ENCODE measurements around the gene KCNQ1. TPM values are rescaled to one million over a fixed set of nuclear protein-coding genes. Genes with fewer than 3 reads are reported as not detected.

Gene KCNQ1
- total RNA-seq, 4 donors from 2014 or later = 0.81 to 2.2 (median 1.6) TPM

- WGBS, 2 donors = 91% methylated on average over 12 of the region's 12 CpGs
- TF ChIP-seq POLR2A (IDR thresholded peaks at IDR 0.05) = no peak
- TF ChIP-seq, protein P1, sequence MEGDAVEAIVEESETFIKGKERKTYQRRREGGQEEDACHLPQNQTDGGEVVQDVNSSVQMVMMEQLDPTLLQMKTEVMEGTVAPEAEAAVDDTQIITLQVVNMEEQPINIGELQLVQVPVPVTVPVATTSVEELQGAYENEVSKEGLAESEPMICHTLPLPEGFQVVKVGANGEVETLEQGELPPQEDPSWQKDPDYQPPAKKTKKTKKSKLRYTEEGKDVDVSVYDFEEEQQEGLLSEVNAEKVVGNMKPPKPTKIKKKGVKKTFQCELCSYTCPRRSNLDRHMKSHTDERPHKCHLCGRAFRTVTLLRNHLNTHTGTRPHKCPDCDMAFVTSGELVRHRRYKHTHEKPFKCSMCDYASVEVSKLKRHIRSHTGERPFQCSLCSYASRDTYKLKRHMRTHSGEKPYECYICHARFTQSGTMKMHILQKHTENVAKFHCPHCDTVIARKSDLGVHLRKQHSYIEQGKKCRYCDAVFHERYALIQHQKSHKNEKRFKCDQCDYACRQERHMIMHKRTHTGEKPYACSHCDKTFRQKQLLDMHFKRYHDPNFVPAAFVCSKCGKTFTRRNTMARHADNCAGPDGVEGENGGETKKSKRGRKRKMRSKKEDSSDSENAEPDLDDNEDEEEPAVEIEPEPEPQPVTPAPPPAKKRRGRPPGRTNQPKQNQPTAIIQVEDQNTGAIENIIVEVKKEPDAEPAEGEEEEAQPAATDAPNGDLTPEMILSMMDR (IDR thresholded peaks at IDR 0.05) = no peak
- no peak for DNase-seq (ENCODE audit: low spot score in 2 of 2)
- intact Hi-C loops (cut with DNase I; ENCODE audit: low total_unique reads) = no loop called here
- no peak overlapping the region for H3K4me3 ChIP-seq (ENCODE audit: low read depth, poor library complexity, severe bottlenecking)
These were observed 9.4 kb upstream of the KCNQ1 start for GRCh38 chr11:2435288-2436012.

GRCh38 chr11:2436013-2436520 is 8.7 kb upstream of the KCNQ1 start:
- TF ChIP-seq, protein P1 (IDR thresholded peaks at IDR 0.05) = no peak
- TF ChIP-seq POLR2A (IDR thresholded peaks at IDR 0.05) = no peak
- 75 to 85% methylated on average over 8 to 10 of the region's 10 CpGs for WGBS, 2 donors
- no peak overlapping the region for H3K4me3 ChIP-seq (ENCODE audit: low read depth, poor library complexity, severe bottlenecking)
- intact Hi-C loops (cut with DNase I; ENCODE audit: low total_unique reads) = no loop called here
- DNase-seq (ENCODE audit: low spot score in 2 of 2) = no peak

DNA sequence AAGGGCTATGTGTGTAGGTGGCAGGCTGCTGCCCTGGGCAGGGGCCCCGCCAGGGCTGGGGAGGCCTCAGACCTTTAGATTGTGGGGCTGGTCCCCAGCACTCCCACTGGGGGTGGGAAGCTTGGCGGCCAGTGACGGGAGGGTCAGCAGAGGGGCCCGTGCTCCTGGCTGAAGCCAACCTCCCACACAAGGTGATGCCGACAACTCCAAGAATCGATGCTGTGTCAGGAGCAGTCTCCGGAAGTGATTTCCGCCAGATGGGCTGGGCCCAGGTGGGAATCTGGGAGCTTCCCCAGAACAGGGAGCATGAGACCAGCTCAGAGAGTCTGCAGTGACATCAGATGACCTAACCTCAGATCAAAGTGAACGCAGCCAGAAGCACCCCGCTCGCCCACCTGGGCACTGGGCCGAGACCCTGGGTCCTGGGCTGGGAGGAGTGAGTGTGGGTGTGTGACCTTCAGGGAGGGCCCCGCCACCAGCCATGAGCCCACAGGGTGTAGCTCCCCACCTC is 8.2 kb upstream of the KCNQ1 start:
- intact Hi-C loops (cut with DNase I; ENCODE audit: low total_unique reads) = no loop called here
- TF ChIP-seq POLR2A (IDR thresholded peaks at IDR 0.05) = no peak
- TF ChIP-seq, protein P1 (IDR thresholded peaks at IDR 0.05) = no peak
- no peak for DNase-seq (ENCODE audit: low spot score in 2 of 2)
- H3K4me3 ChIP-seq (ENCODE audit: low read depth, poor library complexity, severe bottlenecking) = no peak overlapping the region
- WGBS, 2 donors = 85 to 88% methylated on average over 9 to 12 of the region's 13 CpGs

- intact Hi-C loops (cut with DNase I; ENCODE audit: low total_unique reads) = no loop called here
- DNase-seq (ENCODE audit: low spot score in 2 of 2) = no peak
- H3K4me3 ChIP-seq (ENCODE audit: low read depth, poor library complexity, severe bottlenecking) = no peak overlapping the region
- 77 to 86% methylated on average over 4 of the region's 4 CpGs for WGBS, 2 donors
- TF ChIP-seq, protein P1 (IDR thresholded peaks at IDR 0.05) = no peak
- no peak for TF ChIP-seq POLR2A (IDR thresholded peaks at IDR 0.05)
These were observed 7.3 kb upstream of the KCNQ1 start for GRCh38 chr11:2437516-2437915.

GRCh38 chr11:2439820-2440219 is 5.0 kb upstream of the KCNQ1 start:
- intact Hi-C loops (cut with DNase I; ENCODE audit: low total_unique reads) = no loop called here
- TF ChIP-seq, protein P1 (IDR thresholded peaks at IDR 0.05) = no peak
- no peak for TF ChIP-seq POLR2A (IDR thresholded peaks at IDR 0.05)
- no peak overlapping the region for H3K4me3 ChIP-seq (ENCODE audit: low read depth, poor library complexity, severe bottlenecking)
- no peak for DNase-seq (ENCODE audit: low spot score in 2 of 2)
- WGBS, 2 donors = 84 to 92% methylated on average over 3 of the region's 3 CpGs

Measured in lower leg skin (tissue), 4 donors.